ENCODE measurements around the gene GMNN. TPM values are rescaled to one million over a fixed set of nuclear protein-coding genes. Genes with fewer than 3 reads are reported as not detected.

Gene GMNN
- total and polyA plus RNA-seq, 7 experiments from 2014 or later = 4.2 to 54.6 (median 5.8) TPM

DNA sequence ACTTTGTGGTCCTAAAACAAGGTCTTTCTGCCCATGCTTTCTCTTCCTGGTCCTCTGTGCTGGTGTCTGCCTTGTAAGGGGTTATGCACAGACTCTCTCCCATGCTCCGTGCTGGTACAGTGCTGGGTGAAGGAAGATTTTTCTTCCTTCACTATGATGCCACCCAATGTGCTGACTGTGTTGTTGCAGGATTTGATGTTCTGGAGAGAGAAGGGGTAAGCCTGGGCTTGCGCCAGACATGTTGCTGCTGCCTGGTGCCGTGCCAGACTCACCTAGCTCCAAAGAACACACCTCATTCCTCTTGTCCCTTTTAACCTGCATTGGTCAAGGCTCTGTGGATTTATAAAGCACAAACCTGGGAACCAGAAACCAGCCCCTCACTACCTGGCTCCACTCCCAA is 52.4 kb downstream of the GMNN start:
- Mint-ChIP-seq H3K27ac (peak overlapping the region in 8 of 9 donors; percentile 23 to 89 (median 76)), H3K4me1 (peaks cover 2 to 50% (median 37%) of the 10 kb centered on the region in 7 donors), H3K4me3 (peak overlapping the region in 4 of 10 donors; percentile 32 to 68 (median 34)), H3K36me3 (peaks cover 16 to 64% (median 56%) of the 10 kb centered on the region in 5 donors), H3K27me3 (no peaks in the 10 kb centered on the region), H3K9me3 (peaks cover 0 to 20% (median 0%) of the 10 kb centered on the region in 11 donors)
- DNase-seq = no peak
- CTCF ChIA-PET = no interaction called here
- Histone ChIP-seq H3K4me1 (ENCODE audit: control insufficient read depth in 2 of 2, insufficient read depth in 2 of 2, low read length in 2 of 2) (no peaks in the 10 kb centered on the region), H3K36me3 (ENCODE audit: control insufficient read depth in 2 of 3, insufficient read depth in 3 of 3, low read length in 3 of 3) (peaks cover 57 to 100% (median 69%) of the 10 kb centered on the region in 3 experiments), H3K27me3 (ENCODE audit: control insufficient read depth in 2 of 2, insufficient read depth in 2 of 2, low read length in 2 of 2) (no peaks in the 10 kb centered on the region), H3K27ac (ENCODE audit: low read depth, low read length) (peak overlapping the region; percentile 17), H3K9me3 (ENCODE audit: control insufficient read depth in 2 of 3, low read length in 3 of 3) (no peaks in the 10 kb centered on the region), H3K4me3 (ENCODE audit: low read length) (no peak overlapping the region)
- POLR2A ChIA-PET = no interaction called here
- ATAC-seq = no peak
- intact Hi-C loops (cut with micrococcal nuclease) = no loop called here

DNA sequence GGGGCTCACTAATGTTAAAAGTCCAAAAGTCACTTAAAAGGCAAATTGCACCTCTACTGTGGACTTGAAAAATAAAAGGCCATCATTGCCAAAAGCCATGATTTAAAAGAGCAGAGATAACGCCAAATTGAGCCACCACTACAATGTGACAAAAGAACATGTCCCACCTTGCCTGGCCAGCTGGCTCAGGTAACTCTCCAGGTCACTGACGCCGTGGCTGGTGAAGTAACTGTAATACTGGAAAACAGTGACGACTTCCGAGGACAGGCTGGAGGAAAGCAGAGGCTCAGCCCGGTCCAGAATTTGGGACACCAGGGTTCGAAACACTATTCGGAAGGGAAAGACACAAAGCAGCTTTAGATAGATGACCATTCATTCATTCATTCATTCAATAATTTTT is 53.2 kb downstream of the GMNN start:
- CTCF ChIA-PET = interaction anchor here (0.6 to 1.3 kb wide), 2 partner anchors 157 to 190 kb away, joined by 3 to 4 read pairs; no protein-coding TSS in a partner anchor
- Mint-ChIP-seq H3K36me3 (peaks cover 16 to 72% (median 60%) of the 10 kb centered on the region in 5 donors), H3K27ac (peak overlapping the region in 8 of 9 donors; percentile 23 to 81 (median 74)), H3K9me3 (peaks cover 0 to 20% (median 0%) of the 10 kb centered on the region in 11 donors), H3K27me3 (no peaks in the 10 kb centered on the region), H3K4me3 (peak overlapping the region in 3 of 10 donors; percentile 32 to 36 (median 32)), H3K4me1 (peaks cover 5 to 55% (median 41%) of the 10 kb centered on the region in 7 donors)
- ATAC-seq (no peak), DNase-seq (no peak)
- Histone ChIP-seq H3K27me3 (ENCODE audit: control insufficient read depth in 2 of 2, insufficient read depth in 2 of 2, low read length in 2 of 2) (no peaks in the 10 kb centered on the region), H3K4me1 (ENCODE audit: control insufficient read depth in 2 of 2, insufficient read depth in 2 of 2, low read length in 2 of 2) (no peaks in the 10 kb centered on the region), H3K9me3 (ENCODE audit: control insufficient read depth in 2 of 3, low read length in 3 of 3) (no peaks in the 10 kb centered on the region), H3K4me3 (ENCODE audit: low read length) (no peak overlapping the region), H3K27ac (ENCODE audit: low read depth, low read length) (peak overlapping the region; percentile 17), H3K36me3 (ENCODE audit: control insufficient read depth in 2 of 3, insufficient read depth in 3 of 3, low read length in 3 of 3) (peaks cover 61 to 100% (median 74%) of the 10 kb centered on the region in 3 experiments)
- POLR2A ChIA-PET = no interaction called here
- intact Hi-C loops (cut with micrococcal nuclease) = no loop called here

DNA sequence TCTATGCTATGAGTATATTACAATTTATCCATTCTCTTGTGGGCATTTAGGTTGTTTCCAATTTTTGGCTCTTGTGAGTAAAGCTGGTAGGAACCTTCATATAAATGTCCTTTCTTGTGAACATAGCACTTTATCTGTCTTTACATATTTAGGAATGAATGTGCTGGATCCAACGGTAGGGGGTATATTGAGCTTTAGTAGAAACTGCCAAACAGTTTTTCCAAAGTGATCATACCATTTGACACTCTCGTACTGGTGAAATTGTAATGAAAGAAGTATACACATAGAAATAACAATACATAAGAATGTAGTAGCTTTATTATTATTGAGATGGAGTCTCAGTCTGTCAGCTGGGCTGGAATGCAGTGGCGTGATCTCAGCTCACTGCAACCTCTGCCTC is 54.9 kb downstream of the GMNN start:
- DNase-seq = no peak
- peak overlapping the region in 7 of 9 donors; percentile 28 to 85 (median 74) for H3K27ac Mint-ChIP-seq
- ATAC-seq = no peak
- peaks cover 53 to 100% (median 74%) of the 10 kb centered on the region in 3 experiments for H3K36me3 ChIP-seq (ENCODE audit: control insufficient read depth in 2 of 3, insufficient read depth in 3 of 3, low read length in 3 of 3)
- H3K4me1 Mint-ChIP-seq = peaks cover 7 to 68% (median 46%) of the 10 kb centered on the region in 7 donors
- peaks cover 0 to 22% (median 0%) of the 10 kb centered on the region in 11 donors for H3K9me3 Mint-ChIP-seq
- H3K4me3 ChIP-seq (ENCODE audit: low read length) = no peak overlapping the region
- intact Hi-C loops (cut with micrococcal nuclease) = no loop called here
- CTCF ChIA-PET = interaction anchor here (0.6 to 1.2 kb wide), 2 partner anchors 39 to 188 kb away, joined by 4 to 6 read pairs; no protein-coding TSS in a partner anchor
- no peaks in the 10 kb centered on the region for H3K27me3 ChIP-seq (ENCODE audit: control insufficient read depth in 2 of 2, insufficient read depth in 2 of 2, low read length in 2 of 2)
- peaks cover 9 to 77% (median 57%) of the 10 kb centered on the region in 5 donors for H3K36me3 Mint-ChIP-seq
- H3K27ac ChIP-seq (ENCODE audit: low read depth, low read length) = no peak overlapping the region
- H3K9me3 ChIP-seq (ENCODE audit: control insufficient read depth in 2 of 3, low read length in 3 of 3) = no peaks in the 10 kb centered on the region
- no peaks in the 10 kb centered on the region for H3K27me3 Mint-ChIP-seq
- POLR2A ChIA-PET = interaction anchor here (0.7 to 2.7 kb wide), 4 partner anchors 11 to 86 kb away, joined by 3 to 6 read pairs (median 4); no protein-coding TSS in a partner anchor
- H3K4me1 ChIP-seq (ENCODE audit: control insufficient read depth in 2 of 2, insufficient read depth in 2 of 2, low read length in 2 of 2) = no peaks in the 10 kb centered on the region
- peak overlapping the region in 1 of 10 donors; percentile 21 for H3K4me3 Mint-ChIP-seq

DNA sequence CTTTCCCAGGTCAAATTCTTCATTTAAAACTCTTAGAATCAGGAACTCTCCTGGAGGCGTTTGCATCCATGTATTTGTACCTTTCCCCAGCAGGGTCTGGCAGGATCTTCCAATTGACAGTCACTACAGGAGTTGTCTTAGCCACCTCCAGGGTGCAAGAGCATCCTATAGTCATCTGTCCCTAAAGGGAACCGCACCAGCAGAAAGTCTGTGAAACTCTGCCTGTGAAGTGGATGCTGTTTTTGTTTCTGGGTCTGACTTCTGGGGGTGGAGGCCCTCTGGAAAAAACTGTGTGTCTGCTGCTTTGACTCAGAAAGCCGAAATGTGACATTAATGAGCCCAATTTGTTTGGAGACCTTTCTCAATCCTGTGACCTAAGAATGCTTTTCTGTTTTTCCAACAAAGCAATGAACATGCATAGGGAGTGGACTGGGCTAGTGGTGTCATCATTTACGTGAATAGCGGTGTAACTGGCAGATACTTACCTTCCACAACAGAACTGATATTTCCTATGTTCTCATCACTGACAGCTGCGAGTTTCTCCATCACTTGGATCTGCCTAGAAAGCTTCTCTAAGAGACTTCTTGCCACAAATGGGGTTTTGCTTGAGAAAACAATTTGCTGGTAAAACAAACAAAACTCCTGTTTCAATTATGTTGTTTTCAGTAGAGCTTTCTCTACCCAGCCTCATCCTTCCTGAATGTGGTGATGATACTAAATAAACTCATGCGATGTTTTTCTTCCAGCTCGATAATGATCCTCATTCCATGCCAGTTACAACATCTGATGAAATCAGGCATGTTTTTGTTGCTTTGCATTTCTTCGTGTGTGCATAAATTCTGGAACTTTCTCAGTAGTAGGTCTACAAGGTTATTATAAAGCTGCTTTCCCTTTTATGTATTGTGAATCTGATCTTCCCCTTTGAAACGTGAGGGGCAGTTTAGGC is 57.3 kb downstream of the GMNN start:
- peaks cover 57 to 88% (median 61%) of the 10 kb centered on the region in 3 experiments for H3K36me3 ChIP-seq (ENCODE audit: control insufficient read depth in 2 of 3, insufficient read depth in 3 of 3, low read length in 3 of 3)
- ATAC-seq (no peak), DNase-seq (no peak)
- H3K9me3 Mint-ChIP-seq = peaks cover 0 to 21% (median 0%) of the 10 kb centered on the region in 11 donors
- H3K4me1 ChIP-seq (ENCODE audit: control insufficient read depth in 2 of 2, insufficient read depth in 2 of 2, low read length in 2 of 2) = no peaks in the 10 kb centered on the region
- no peaks in the 10 kb centered on the region for H3K27me3 Mint-ChIP-seq
- peaks cover 7 to 71% (median 60%) of the 10 kb centered on the region in 7 donors for H3K4me1 Mint-ChIP-seq
- no peaks in the 10 kb centered on the region for H3K9me3 ChIP-seq (ENCODE audit: control insufficient read depth in 2 of 3, low read length in 3 of 3)
- H3K27ac Mint-ChIP-seq = peak overlapping the region; percentile 38 to 90 (median 81)
- ChIA-PET CTCF (interaction anchor here (0.6 to 0.9 kb wide), 3 partner anchors 19 to 759 kb away, joined by 3 read pairs; no protein-coding TSS in a partner anchor), POLR2A (interaction anchor here (1.0 to 1.8 kb wide), 5 partner anchors 9 to 177 kb away, joined by 3 to 4 read pairs (median 4); partner anchors contain the start of gene C6orf62)
- H3K36me3 Mint-ChIP-seq = peaks cover 9 to 84% (median 67%) of the 10 kb centered on the region in 5 donors
- no peak overlapping the region for H3K4me3 ChIP-seq (ENCODE audit: low read length)
- no peak overlapping the region for H3K27ac ChIP-seq (ENCODE audit: low read depth, low read length)
- H3K4me3 Mint-ChIP-seq = peak overlapping the region in 1 of 10 donors; percentile 51
- intact Hi-C loops (cut with micrococcal nuclease) = no loop called here
- H3K27me3 ChIP-seq (ENCODE audit: control insufficient read depth in 2 of 2, insufficient read depth in 2 of 2, low read length in 2 of 2) = no peaks in the 10 kb centered on the region

DNA sequence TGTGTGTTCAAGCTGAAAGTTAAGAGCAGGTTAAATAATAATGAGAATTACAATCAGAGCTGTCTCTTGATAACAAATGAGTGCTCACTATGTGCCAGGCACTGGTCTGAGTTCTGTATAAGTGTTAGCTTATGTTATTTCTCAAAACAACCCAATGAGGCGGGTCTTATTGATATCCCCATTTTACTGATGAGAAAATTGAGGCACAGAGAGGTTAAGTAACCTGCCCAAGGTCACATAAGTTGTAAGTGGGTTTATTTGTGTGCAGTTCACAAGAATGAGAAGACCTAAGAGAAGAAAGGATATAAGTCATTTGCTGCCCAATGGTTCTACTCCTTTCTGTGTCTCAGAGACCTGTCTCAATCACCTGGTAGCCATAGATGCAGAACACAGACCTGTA is 58.1 kb downstream of the GMNN start:
- Histone ChIP-seq H3K27me3 (ENCODE audit: control insufficient read depth in 2 of 2, insufficient read depth in 2 of 2, low read length in 2 of 2) (no peaks in the 10 kb centered on the region), H3K9me3 (ENCODE audit: control insufficient read depth in 2 of 3, low read length in 3 of 3) (no peaks in the 10 kb centered on the region), H3K27ac (ENCODE audit: low read depth, low read length) (no peak overlapping the region), H3K36me3 (ENCODE audit: control insufficient read depth in 2 of 3, insufficient read depth in 3 of 3, low read length in 3 of 3) (peaks cover 50 to 86% (median 53%) of the 10 kb centered on the region in 3 experiments), H3K4me1 (ENCODE audit: control insufficient read depth in 2 of 2, insufficient read depth in 2 of 2, low read length in 2 of 2) (no peaks in the 10 kb centered on the region), H3K4me3 (ENCODE audit: low read length) (no peak overlapping the region)
- peak overlapping the region in 7 of 9 donors; percentile 15 to 90 (median 81) for H3K27ac Mint-ChIP-seq
- no peaks in the 10 kb centered on the region for H3K27me3 Mint-ChIP-seq
- ATAC-seq (no peak), DNase-seq (no peak)
- H3K4me1 Mint-ChIP-seq = peaks cover 4 to 68% (median 57%) of the 10 kb centered on the region in 7 donors
- peak overlapping the region in 1 of 10 donors; percentile 51 for H3K4me3 Mint-ChIP-seq
- intact Hi-C loops (cut with micrococcal nuclease) = no loop called here
- ChIA-PET CTCF (interaction anchor here (0.8 to 0.9 kb wide), 2 partner anchors 19 to 758 kb away, joined by 3 read pairs; no protein-coding TSS in a partner anchor), POLR2A (interaction anchor here (0.7 to 1.8 kb wide), 8 partner anchors 10 to 185 kb away, joined by 3 to 4 read pairs (median 4); partner anchors contain the start of gene C6orf62)
- peaks cover 0 to 19% (median 0%) of the 10 kb centered on the region in 11 donors for H3K9me3 Mint-ChIP-seq
- H3K36me3 Mint-ChIP-seq = peaks cover 9 to 80% (median 65%) of the 10 kb centered on the region in 5 donors

DNA sequence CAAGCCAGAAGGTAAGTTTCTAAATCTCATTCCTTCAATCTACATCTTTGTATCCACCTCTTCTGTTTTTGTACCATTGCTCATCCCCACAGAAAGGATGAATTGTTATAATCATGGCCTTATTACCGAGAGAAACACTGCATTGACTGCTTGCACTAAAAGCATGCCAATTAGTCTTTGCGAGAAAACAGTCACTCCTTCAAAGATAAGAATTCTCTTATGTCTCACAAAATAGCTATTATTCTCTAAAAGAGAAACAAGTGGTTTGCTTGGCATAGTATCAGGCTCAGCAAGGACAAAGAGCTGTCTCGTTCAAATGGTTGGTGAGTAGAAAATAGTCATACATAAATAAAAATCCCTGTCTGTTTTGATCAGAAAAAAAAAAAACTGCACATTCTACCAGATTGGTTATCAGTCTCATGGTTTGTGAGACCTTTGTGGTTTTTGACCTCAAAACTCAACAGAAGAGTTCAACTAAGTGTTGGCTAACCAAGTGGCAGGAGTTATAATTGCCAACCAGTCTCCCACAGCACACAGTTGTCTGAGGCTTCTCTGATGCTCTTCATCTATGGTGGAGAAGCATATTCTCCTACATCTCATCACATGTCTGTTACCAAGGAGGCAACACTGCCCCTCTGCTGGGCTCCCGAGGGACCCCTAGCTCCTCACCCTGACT is 59.1 kb downstream of the GMNN start:
- Histone ChIP-seq H3K27ac (ENCODE audit: low read depth, low read length) (peak overlapping the region; percentile 11), H3K4me3 (ENCODE audit: low read length) (no peak overlapping the region), H3K27me3 (ENCODE audit: control insufficient read depth in 2 of 2, insufficient read depth in 2 of 2, low read length in 2 of 2) (no peaks in the 10 kb centered on the region), H3K9me3 (ENCODE audit: control insufficient read depth in 2 of 3, low read length in 3 of 3) (no peaks in the 10 kb centered on the region), H3K4me1 (ENCODE audit: control insufficient read depth in 2 of 2, insufficient read depth in 2 of 2, low read length in 2 of 2) (peaks cover 0 to 2% of the 10 kb centered on the region in 2 donors), H3K36me3 (ENCODE audit: control insufficient read depth in 2 of 3, insufficient read depth in 3 of 3, low read length in 3 of 3) (peaks cover 44 to 84% (median 48%) of the 10 kb centered on the region in 3 experiments)
- no peaks in the 10 kb centered on the region for H3K27me3 Mint-ChIP-seq
- no peak for ATAC-seq
- intact Hi-C loops (cut with micrococcal nuclease) = no loop called here
- no peak for DNase-seq
- POLR2A ChIA-PET = interaction anchor here (0.7 to 2.0 kb wide), 8 partner anchors 9 to 184 kb away, joined by 3 to 8 read pairs (median 4); no protein-coding TSS in a partner anchor
- peak overlapping the region; percentile 55 to 90 (median 78) for H3K27ac Mint-ChIP-seq
- CTCF ChIA-PET = no interaction called here
- peaks cover 5 to 69% (median 56%) of the 10 kb centered on the region in 7 donors for H3K4me1 Mint-ChIP-seq
- peaks cover 0 to 19% (median 0%) of the 10 kb centered on the region in 11 donors for H3K9me3 Mint-ChIP-seq
- peaks cover 13 to 80% (median 66%) of the 10 kb centered on the region in 5 donors for H3K36me3 Mint-ChIP-seq
- H3K4me3 Mint-ChIP-seq = peak overlapping the region in 5 of 10 donors; percentile 21 to 62 (median 37)

All from naive thymus-derived CD4-positive, alpha-beta T cell (primary cell).